HG03342 (cell line): ENCODE data around the gene MAPRE2.

ENCODE experiments used
- ATAC-seq: cut with Tn5 transposase; IDR thresholded peaks from one replicate; pipeline ENCODE4 v1.9.1; 2021; ENCODE audit warnings: mild to moderate bottlenecking, moderate library complexity; ENCODE audit not compliant: unreplicated experiment

MAPRE2 gene

DNA sequence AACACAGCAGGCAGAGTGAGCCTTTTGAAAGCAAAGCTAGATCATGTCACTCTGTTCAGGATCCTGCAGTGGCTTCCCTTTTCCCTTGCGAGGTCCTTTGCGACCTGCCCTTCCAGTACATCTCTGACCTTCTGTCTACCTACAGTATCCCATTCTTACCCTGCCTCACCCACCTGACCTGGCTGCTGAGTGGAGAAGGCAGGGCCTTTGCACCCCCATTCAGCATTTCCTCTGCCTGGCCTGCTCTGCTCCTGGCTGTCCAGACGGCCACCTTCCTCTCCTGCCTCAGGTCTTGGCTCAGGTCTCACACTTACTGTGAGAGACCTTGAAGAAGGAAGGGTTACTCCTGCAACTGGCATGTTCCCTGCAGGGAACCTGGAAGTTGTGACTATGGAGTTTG is 77.4 kb downstream of the MAPRE2 start:
- ATAC-seq, result no peak

DNA sequence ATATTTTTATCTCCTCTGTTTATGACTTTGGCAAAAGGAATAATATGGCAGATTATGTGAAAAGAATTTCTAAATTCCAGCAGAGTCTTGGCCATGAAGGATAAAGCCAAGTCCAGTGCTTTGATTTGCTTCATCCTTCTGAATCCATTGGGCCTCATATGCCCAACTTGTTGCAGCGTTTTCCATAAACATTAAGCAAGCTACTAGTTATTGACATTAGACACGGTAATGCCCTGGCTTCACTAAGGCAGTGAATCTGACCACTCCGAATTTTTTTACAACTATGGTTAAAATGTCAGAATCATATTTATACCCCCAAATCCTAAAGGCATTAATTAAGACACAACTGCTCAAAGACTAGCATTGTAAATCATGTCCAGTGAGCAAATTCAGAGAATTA is 79.8 kb downstream of the MAPRE2 start:
- ATAC-seq, result no peak

- ATAC-seq, result no peak
Measured at GRCh38 chr18:35121531-35121930, 80.3 kb downstream of the MAPRE2 start.

DNA sequence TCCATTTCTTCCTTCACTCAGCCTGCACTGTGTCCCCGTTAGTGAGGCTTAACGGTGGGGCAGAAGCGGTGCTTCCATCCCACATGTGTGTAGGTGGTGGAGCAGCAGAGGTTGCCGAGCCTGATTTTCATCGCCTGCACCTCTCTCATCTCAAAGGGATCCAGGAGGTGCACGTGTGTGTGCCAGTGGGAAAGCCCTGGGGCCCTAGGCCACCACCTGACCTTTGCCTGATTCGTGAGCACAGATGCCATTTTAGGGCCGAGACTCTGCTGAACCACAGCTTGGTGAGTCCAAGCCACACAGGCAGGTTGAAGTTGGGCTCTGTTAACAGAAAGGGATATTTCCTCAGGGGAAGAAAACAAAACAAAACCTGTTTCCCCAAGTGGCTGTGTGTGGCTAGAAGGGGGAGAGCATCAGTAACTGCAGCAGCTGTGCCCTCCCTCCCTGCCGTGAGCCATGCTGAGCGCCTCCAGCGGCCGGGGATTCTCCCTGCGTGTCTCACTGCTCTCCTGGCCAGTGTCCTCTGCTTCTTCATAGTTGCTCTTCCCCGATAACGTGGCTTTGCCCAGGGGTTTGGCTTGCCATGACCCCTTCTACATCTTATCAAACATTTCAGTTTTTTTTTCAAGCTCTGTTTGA is 81.5 kb downstream of the MAPRE2 start:
- ATAC-seq, result peak; percentile 96

DNA sequence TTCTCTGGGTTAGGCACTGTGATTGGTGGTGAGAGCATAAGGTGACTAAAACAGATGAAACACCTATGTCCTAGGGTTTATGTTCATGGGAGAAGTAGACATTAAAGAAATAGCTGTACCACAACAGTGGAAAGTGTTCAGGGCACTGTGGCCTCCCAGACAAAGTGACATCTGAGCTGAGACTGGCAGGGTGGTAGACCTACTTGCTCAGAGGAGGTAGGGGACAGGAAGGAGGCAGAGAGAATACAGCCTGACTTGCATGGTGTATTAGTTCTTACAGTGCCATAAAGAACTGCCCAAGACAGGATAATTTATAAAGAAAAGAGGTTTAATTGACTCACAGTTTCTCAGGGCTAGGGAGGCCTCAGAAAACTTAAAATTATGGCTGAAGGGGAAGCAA is 82.6 kb downstream of the MAPRE2 start:
- ATAC-seq, result no peak

DNA sequence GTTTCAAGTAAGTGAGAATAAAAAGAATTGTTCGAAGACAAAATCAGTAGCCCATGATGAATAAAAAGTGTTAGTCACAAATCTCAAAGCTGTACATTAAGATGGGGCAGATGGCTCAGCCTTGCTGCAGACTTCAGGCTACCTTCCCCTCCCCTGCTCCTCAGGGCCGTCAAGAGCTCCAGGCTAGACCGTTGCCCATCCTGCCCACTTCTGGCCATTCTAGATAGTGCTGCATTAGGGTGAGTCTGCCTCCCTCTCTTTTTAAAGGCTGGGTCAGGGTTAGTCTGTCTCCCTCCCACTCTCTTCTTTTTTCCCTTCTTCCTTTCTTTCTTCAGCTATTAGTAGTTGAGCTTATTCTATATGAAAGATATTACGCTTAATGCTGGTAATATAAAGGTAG is 86.0 kb downstream of the MAPRE2 start:
- no peak for ATAC-seq

DNA sequence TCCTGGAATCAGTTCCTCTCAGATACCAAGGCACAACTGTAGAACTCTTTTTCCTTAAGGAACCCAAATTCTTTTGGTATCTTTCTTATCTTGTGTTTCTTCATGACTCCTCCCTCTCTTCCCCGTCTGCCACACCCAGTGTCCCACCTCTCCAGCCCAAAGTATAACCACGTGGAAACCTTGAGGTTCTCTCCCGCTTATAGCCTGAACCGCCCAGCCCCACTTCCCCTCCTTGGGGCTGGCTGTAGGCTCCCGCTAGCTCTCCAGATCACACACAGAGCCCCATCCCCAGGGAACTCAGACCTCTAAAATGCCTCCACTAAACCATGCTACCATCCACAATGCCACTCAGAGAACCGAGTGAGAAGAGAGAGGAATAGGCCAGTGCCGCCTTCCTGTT is 87.5 kb downstream of the MAPRE2 start:
- ATAC-seq, result no peak

- ATAC-seq, result no peak
Measured at GRCh38 chr18:35130236-35130635, 89.0 kb downstream of the MAPRE2 start.

- no peak for ATAC-seq
Measured at GRCh38 chr18:35131387-35132020, 90.3 kb downstream of the MAPRE2 start.

GRCh38 chr18:35132021-35132902 is 91.0 kb downstream of the MAPRE2 start:
- no peak for ATAC-seq

DNA sequence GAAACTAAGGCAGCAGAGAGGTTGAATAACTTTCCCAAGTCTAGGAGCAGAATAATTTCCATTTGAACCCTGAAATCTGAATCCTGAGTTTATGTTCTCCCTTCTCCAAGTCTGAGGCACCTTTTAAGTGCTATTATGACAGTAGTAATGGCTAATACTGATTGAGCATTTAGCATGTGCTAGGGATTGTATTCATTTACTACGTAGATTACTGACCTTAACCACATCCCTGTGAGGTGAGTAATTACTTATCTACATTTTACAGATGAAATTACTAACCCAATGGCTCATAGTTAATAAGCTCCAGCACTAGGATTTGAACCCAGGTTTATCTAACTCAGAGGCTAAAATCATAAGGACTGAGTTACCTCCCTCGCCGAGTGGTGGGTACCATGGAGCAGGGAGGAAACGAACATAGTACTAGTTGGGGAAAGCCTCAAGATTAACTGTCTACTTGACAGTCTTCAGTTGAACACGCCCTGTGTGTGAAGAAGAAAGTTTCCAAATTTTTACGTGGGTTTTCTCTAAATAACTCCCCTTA is 93.0 kb downstream of the MAPRE2 start:
- no peak for ATAC-seq

DNA sequence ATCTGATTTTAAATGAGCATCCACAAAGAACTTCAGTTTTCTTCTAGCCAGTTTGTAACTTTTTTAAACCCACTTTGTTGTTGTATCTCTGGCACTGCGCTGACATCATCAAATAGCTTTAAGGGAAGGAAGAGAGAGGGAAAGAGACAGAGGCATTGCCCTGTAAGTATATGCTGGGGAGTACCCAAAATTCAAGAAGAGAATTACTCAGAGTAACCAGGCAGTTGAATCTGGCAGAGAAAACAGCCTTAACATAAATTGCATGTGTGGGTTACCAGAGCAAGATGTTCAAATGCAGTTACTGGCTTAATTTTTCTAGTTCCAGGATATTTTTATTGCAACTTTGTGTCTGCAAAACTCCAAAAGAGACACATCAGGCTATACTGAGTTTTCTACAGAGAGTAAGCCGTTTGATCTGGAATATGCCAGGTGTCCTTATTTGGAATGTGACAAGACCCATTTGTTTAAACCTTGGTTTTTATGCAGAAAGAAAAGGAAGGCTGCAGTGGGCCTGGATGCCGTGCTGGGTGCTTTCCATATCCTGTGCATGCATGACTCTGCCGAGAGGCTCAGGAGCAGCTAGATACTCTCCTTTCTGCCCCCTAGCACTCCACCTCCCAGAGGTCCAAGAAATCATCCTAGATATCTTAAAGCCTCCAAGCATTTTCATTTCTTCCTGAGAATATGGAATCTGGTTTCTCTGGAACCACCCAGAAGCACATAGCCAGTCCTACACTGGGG is 93.7 kb downstream of the MAPRE2 start:
- no peak for ATAC-seq

DNA sequence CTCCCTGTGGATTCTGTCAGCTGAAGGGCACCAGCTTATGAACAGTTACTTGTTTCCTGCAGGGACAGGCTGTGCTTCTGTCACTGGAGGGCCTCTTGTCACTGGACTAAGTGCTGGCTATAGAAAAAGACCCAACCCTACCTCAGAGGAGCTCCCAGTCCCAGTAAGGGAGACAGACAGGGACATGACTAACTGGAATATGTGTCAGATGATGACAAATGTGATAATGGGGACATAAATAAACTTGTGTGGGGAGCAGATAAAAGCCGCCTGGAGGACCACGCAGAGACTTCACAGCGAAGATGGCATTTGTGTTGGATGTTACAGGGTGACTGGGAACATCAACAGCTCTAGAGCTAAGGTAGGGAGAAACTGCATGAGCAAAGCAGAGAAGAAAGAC is 95.0 kb downstream of the MAPRE2 start:
- no peak for ATAC-seq

DNA sequence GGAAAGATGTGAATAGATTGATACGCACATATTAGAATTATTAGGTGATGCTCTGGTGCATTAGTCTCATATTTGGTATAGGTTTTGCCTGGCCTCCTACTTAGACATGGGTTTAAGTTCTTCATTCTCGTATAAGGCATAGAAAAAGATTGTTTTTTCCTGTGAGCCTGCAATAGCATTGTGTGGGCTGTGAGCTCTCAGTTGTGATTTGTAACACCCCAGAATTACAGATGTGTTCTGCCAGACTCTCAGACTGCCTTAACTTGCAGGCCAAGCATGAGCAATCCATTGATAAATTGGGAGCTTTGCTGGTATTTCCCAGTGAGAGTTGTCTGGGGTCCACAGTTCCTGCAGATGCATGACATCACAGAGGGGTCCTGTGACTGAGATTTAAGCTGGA is 95.7 kb downstream of the MAPRE2 start:
- no peak for ATAC-seq

- no peak for ATAC-seq
Measured at GRCh38 chr18:35137632-35138031, 96.4 kb downstream of the MAPRE2 start.

GRCh38 chr18:35138773-35139172 is 97.6 kb downstream of the MAPRE2 start:
- ATAC-seq, result no peak

DNA sequence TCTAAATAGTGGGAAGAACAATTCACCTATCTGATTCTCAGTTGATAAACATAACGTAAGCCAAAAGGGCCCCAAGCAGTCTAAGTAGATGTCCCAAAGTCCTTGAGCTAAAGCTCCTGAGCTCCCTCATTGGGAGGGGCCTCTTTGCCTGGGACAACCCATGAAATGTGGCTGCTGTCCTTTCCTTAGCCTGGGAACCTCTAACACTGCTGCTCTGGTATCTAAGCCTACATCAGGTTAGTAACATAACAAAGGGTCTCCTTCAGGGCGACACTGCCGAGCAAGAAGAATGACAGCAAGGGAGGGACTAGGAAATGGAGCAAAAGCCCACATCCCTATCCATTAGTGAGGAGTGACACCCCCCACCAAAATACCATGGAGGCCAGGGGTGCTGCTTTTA is 98.3 kb downstream of the MAPRE2 start:
- ATAC-seq, result no peak

DNA sequence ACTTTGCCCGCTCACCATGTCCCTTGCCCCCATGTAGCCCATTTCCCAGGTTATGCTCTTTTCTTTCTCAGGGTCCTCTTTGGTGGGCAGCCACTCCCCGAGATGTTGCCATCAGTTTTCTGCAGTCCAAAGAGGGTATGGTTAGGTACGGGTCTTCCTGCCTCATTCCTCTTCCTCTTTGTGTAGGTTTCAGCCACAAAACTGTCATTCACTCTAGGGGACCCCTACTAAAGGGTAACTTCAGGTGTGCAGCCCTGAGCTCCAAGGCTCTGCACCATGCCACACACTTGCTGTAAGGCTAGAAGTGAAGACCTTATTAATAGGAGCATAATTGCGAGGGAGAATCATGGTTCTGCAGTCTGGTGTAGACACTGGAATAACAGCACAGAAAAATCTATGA is 99.9 kb downstream of the MAPRE2 start:
- no peak for ATAC-seq

DNA sequence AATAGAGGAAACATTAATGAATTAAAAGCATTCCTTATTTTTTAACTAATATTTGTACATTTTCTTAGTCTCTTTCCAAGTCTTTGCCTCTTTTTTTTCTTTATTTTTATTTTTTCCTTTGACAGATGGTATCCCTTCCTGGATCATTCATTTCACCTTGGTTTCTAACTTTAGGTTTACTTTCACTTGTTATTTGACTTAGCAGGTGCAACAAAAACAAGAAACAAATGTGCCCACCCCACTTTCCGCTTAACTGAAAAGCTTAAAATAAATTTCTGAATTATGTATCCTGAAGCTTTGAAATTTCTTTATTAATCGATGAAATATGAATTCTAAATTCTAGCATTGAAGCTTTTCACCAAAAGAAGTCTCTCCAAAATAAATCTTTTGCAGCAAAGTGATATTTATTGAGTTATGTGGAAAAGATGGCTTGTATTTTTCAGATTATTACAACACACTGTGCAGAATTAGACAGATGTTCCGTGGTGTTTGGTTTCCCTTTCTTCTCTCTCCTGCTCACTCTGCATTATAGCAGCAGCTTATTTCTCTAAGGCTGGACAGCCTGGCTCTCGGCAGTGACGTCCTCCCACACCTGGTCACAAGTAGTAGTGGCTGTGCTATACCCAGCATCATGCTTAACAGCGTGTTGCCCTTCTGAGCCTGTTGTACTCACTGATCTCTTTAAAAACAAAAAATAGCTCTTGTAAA is 100.5 kb downstream of the MAPRE2 start:
- no peak for ATAC-seq

GRCh38 chr18:35142275-35142615 is 101.0 kb downstream of the MAPRE2 start:
- no peak for ATAC-seq
